HEK293 (cell line): ENCODE results near the gene CABP1.
A peak's percentile ranks its signal among the peaks of the same experiment; 100 is the strongest.

Experiments
- CTCF ChIA-PET: fragments of 350-600 bp; formaldehyde crosslinking; extraction: SDS; loops from one replicate; lab custom pipeline; 2021; ENCODE audit warnings: antibody characterized with exemption; lab: Yijun Ruan, JAX
- POLR2A ChIA-PET: fragments of 300-600 bp; formaldehyde crosslinking; extraction: SDS; loops from one replicate; lab custom pipeline; 2020; ENCODE audit warnings: antibody characterized with exemption, inconsistent platforms; lab: Yijun Ruan, JAX
- H3K27ac ChIP-seq: fragments of 200-500 bp; sonication (Bioruptor generic); 2 replicates; pipeline ENCODE4 v1.5.1; 2014; ENCODE audit warnings: low read depth, low read length, control low read depth, inconsistent platforms; ENCODE audit errors: extremely low read depth
- H3K36me3 ChIP-seq, 2 experiments: fragments of 200-500 bp in 1 of 2; sonication (Bioruptor generic) in 1 of 2; 1 replicate in 1 of 2; 2 replicates in 1 of 2; pipeline ENCODE4 v1.5.1; 2014 to 2017; ENCODE audit warnings: inconsistent platforms in 2 of 2, low read length in 2 of 2; ENCODE audit not compliant: control insufficient read depth in 2 of 2, insufficient read depth in 1 of 2
- H3K4me1 ChIP-seq: fragments of 200-500 bp; sonication (Bioruptor generic); 2 replicates; pipeline ENCODE4 v1.5.1; 2014; ENCODE audit warnings: mild to moderate bottlenecking, low read length, inconsistent platforms; ENCODE audit not compliant: control insufficient read depth, insufficient read depth
- H3K4me3 ChIP-seq: 2 replicates; pipeline ENCODE4 v1.5.1; 2011; ENCODE audit warnings: low read depth, mild to moderate bottlenecking, control low read depth, low read length, moderate library complexity
- H3K9me3 ChIP-seq: fragments of 200-500 bp; sonication (Bioruptor generic); 2 replicates; pipeline ENCODE4 v1.5.1; 2014; ENCODE audit warnings: low read depth, low read length, inconsistent platforms; ENCODE audit not compliant: control insufficient read depth, insufficient read depth
- ATF2 ChIP-seq: fragments of 450-650 bp; formaldehyde crosslinking; IDR thresholded peaks from 2 replicates; pipeline ENCODE4 v1.5.1; 2016; ENCODE audit warnings: missing biosample characterization, missing genetic modification characterization, low read depth
- HOXC10 ChIP-seq: sonication (generic); formaldehyde crosslinking; IDR thresholded peaks from 2 replicates; pipeline ENCODE4 v1.8.1; 2023; ENCODE audit warnings: mild to moderate bottlenecking, missing genetic modification reagents
- PRDM2 ChIP-seq: fragments of 450-650 bp; formaldehyde crosslinking; IDR thresholded peaks from 2 replicates; pipeline ENCODE4 v1.5.1; 2016; ENCODE audit warnings: missing biosample characterization, missing genetic modification characterization, borderline replicate concordance
- SCRT1 ChIP-seq: fragments of 450-650 bp; formaldehyde crosslinking; IDR thresholded peaks from 2 replicates; pipeline ENCODE4 v1.5.1; 2016; ENCODE audit warnings: missing biosample characterization, missing genetic modification characterization, borderline replicate concordance
- SETDB1 ChIP-seq: IDR thresholded peaks from one replicate; pipeline ENCODE4 v1.6.1; 2017; ENCODE audit warnings: mild to moderate bottlenecking, low read length, moderate library complexity, mixed read lengths; ENCODE audit not compliant: insufficient read length
- SP2 ChIP-seq: fragments of 450-650 bp; formaldehyde crosslinking; IDR thresholded peaks from 2 replicates; pipeline ENCODE4 v1.5.1; 2016; ENCODE audit warnings: missing biosample characterization, missing genetic modification characterization
- ZBTB1 ChIP-seq: fragments of 450-650 bp; formaldehyde crosslinking; IDR thresholded peaks from 2 replicates; pipeline ENCODE4 v1.5.1; 2016; ENCODE audit warnings: missing biosample characterization, missing genetic modification characterization
- ZBTB17 ChIP-seq: fragments of 450-650 bp; formaldehyde crosslinking; IDR thresholded peaks from 2 replicates; pipeline ENCODE4 v1.5.1; 2016; ENCODE audit warnings: missing biosample characterization, missing genetic modification characterization
- ZEB2 ChIP-seq: fragments of 450-650 bp; formaldehyde crosslinking; IDR thresholded peaks from 2 replicates; pipeline ENCODE4 v1.5.1; 2016; ENCODE audit warnings: missing biosample characterization, missing genetic modification characterization
- ZFHX2 ChIP-seq: fragments of 450-650 bp; formaldehyde crosslinking; conservative IDR thresholded peaks from 2 replicates; pipeline ENCODE4 v1.5.1; 2016; ENCODE audit warnings: missing biosample characterization, missing genetic modification characterization
- ZIC2 ChIP-seq: fragments of 450-650 bp; formaldehyde crosslinking; IDR thresholded peaks from 2 replicates; pipeline ENCODE4 v1.5.1; 2016; ENCODE audit warnings: missing biosample characterization, missing genetic modification characterization
- ZNF184 ChIP-seq: fragments of 450-650 bp; IDR thresholded peaks from 2 replicates; pipeline ENCODE4 v1.5.1; 2018; ENCODE audit warnings: missing biosample characterization, mild to moderate bottlenecking, missing genetic modification characterization
- ZNF239 ChIP-seq: fragments of 450-650 bp; formaldehyde crosslinking; IDR thresholded peaks from 2 replicates; pipeline ENCODE4 v1.5.1; 2016; ENCODE audit warnings: missing biosample characterization, missing genetic modification characterization
- ZNF24 ChIP-seq: fragments of 450-650 bp; formaldehyde crosslinking; IDR thresholded peaks from 2 replicates; pipeline ENCODE4 v1.5.1; 2016; ENCODE audit warnings: missing biosample characterization, missing genetic modification characterization
- ZNF48 ChIP-seq: fragments of 450-650 bp; formaldehyde crosslinking; IDR thresholded peaks from 2 replicates; pipeline ENCODE4 v1.5.1; 2016; ENCODE audit warnings: missing biosample characterization, missing genetic modification characterization
- ZNF529 ChIP-seq: fragments of 450-650 bp; formaldehyde crosslinking; IDR thresholded peaks from 2 replicates; pipeline ENCODE4 v1.5.1; 2017; ENCODE audit warnings: missing genetic modification characterization, missing biosample characterization; ENCODE audit not compliant: insufficient replicate concordance
- ZNF561 ChIP-seq: fragments of 450-650 bp; IDR thresholded peaks from 2 replicates; pipeline ENCODE4 v1.5.1; 2018; ENCODE audit warnings: missing biosample characterization, missing genetic modification characterization, borderline replicate concordance
- ZNF629 ChIP-seq: fragments of 450-650 bp; formaldehyde crosslinking; IDR thresholded peaks from 2 replicates; pipeline ENCODE4 v1.5.1; 2017; ENCODE audit warnings: missing biosample characterization, missing genetic modification characterization
- ZNF670 ChIP-seq: fragments of 450-650 bp; formaldehyde crosslinking; IDR thresholded peaks from 2 replicates; pipeline ENCODE4 v1.5.1; 2016; ENCODE audit warnings: missing biosample characterization, missing genetic modification characterization, low read depth
- ZNF692 ChIP-seq: fragments of 450-650 bp; formaldehyde crosslinking; IDR thresholded peaks from 2 replicates; pipeline ENCODE4 v1.5.1; 2016; ENCODE audit warnings: missing biosample characterization, missing genetic modification characterization
- ZNF747 ChIP-seq: fragments of 450-650 bp; formaldehyde crosslinking; IDR thresholded peaks from 2 replicates; pipeline ENCODE4 v1.5.1; 2016; ENCODE audit warnings: missing biosample characterization, missing genetic modification characterization
- ZNF837 ChIP-seq: fragments of 450-650 bp; formaldehyde crosslinking; IDR thresholded peaks from 2 replicates; pipeline ENCODE4 v1.5.1; 2016; ENCODE audit warnings: missing biosample characterization, missing genetic modification characterization
- ZSCAN23 ChIP-seq: fragments of 450-650 bp; formaldehyde crosslinking; IDR thresholded peaks from 2 replicates; pipeline ENCODE4 v1.5.1; 2016; ENCODE audit warnings: missing biosample characterization, missing genetic modification characterization
- ZXDB ChIP-seq: fragments of 450-650 bp; formaldehyde crosslinking; IDR thresholded peaks from 2 replicates; pipeline ENCODE4 v1.5.1; 2016; ENCODE audit warnings: missing biosample characterization, missing genetic modification characterization

CABP1 gene

GRCh38 chr12:120640861-120641833, 721 bp downstream of the CABP1 start (continued):
- TF ChIP-seq SETDB1 (no peak), ZNF24 (tag by site-specific recombination) (0 out of 2 replicates have a peak, but pooled peaks have one; percentile 21), SP2 (tag by site-specific recombination) (0 out of 2 replicates have a peak, but pooled peaks have one; percentile 15), ZNF692 (tag by site-specific recombination) (no peak), ZFHX2 (tag by site-specific recombination) (peak; percentile 17; the same call in 1 of the 2 replicates), ZBTB17 (tag by site-specific recombination) (0 out of 2 replicates have a peak, but pooled peaks have one; percentile 24)
- TF ChIP-seq, all 188 proteins: peak for 26

- Histone ChIP-seq H3K9me3 (no peaks in the 10 kb centered on the region), H3K27ac (no peak overlapping the region)
- TF ChIP-seq ZNF837 (no peak), ZNF670 (tag by site-specific recombination) (no peak), ZNF239 (no peak), ZNF529 (tag by site-specific recombination) (no peak), HOXC10 (no peak), PRDM2 (tag by site-specific recombination) (no peak), ZBTB1 (tag by site-specific recombination) (no peak), SCRT1 (tag by site-specific recombination) (no peak), ZIC2 (tag by site-specific recombination) (no peak), ZEB2 (no peak), ZNF629 (tag by site-specific recombination) (no peak), ZSCAN23 (no peak), ZNF747 (no peak), ZNF184 (tag by site-specific recombination) (no peak), ZXDB (tag by site-specific recombination) (no peak), ZFHX2 (tag by site-specific recombination) (no peak), ZNF692 (tag by site-specific recombination) (no peak), ZNF561 (tag by site-specific recombination) (no peak), ATF2 (tag by site-specific recombination) (no peak), ZNF48 (tag by site-specific recombination) (no peak)
- TF ChIP-seq, all 188 proteins: peak for 0
- POLR2A ChIA-PET, result no interaction called here
- Histone ChIP-seq H3K36me3 (no peaks in the 10 kb centered on the region), H3K4me3 (no peak overlapping the region), H3K4me1 (peaks cover 5% of the 10 kb centered on the region; the same call in 1 of the 2 replicates)
- CTCF ChIA-PET, result interaction anchor here (0.6 to 2.9 kb wide), 2 partner anchors 61 kb away, joined by 3 to 16 read pairs; partner anchors contain the start of gene POP5
Observed at GRCh38 chr12:120642121-120642520, 1.7 kb downstream of the CABP1 start.
